Neural cell (in vitro differentiated cells): ENCODE measurements around the gene DCTD. TPM values are rescaled to one million over a fixed set of nuclear protein-coding genes. Genes with fewer than 3 reads are reported as not detected.

ENCODE experiments used
- H2AFZ ChIP-seq: fragments of 200-600, 300-800 bp; sonication (generic), shearing (Covaris generic); 2 replicates; pipeline ENCODE4 v1.6.0; 2014; ENCODE audit warnings: low read depth, mild to moderate bottlenecking, antibody characterized with exemption, low read length, moderate library complexity
- H3F3A ChIP-seq: fragments of 200-600 bp; shearing (Covaris generic); 2 replicates; pipeline ENCODE4 v1.6.1; 2016; ENCODE audit warnings: mild to moderate bottlenecking, moderate library complexity, mixed read lengths, antibody characterized with exemption, low read length; ENCODE audit not compliant: insufficient read depth, poor library complexity, severe bottlenecking
- H3K27ac ChIP-seq: fragments of 200-600, 300-800 bp; sonication (generic), shearing (Covaris generic); 2 replicates; pipeline ENCODE4 v1.5.1; 2014; ENCODE audit warnings: mild to moderate bottlenecking, low read length, moderate library complexity
- H3K27me3 ChIP-seq: fragments of 300-800, 200-600 bp; sonication (generic), shearing (Covaris generic); 2 replicates; pipeline ENCODE4 v1.6.0; 2014; ENCODE audit warnings: mild to moderate bottlenecking, low read depth, low read length, moderate library complexity; ENCODE audit not compliant: insufficient read depth
- H3K36me3 ChIP-seq: fragments of 300-800, 200-600 bp; sonication (generic), shearing (Covaris generic); 2 replicates; pipeline ENCODE4 v1.5.1; 2014; ENCODE audit warnings: mild to moderate bottlenecking, antibody characterized with exemption, low read length, moderate library complexity; ENCODE audit not compliant: insufficient read depth
- H3K4me2 ChIP-seq: fragments of 300-800, 200-600 bp; sonication (generic), shearing (Covaris generic); 2 replicates; pipeline ENCODE4 v1.6.0; 2014; ENCODE audit warnings: mild to moderate bottlenecking, low read length
- H3K4me3 ChIP-seq: fragments of 300-800, 200-600 bp; sonication (generic), shearing (Covaris generic); 2 replicates; pipeline ENCODE4 v1.5.1; 2014; ENCODE audit warnings: mild to moderate bottlenecking, low read length, moderate library complexity
- H3K79me2 ChIP-seq: fragments of 200-600 bp; shearing (Covaris generic); replicated peaks from 2 replicates; pipeline ENCODE4 v1.6.0; 2014; ENCODE audit warnings: mild to moderate bottlenecking, low read length, moderate library complexity; ENCODE audit not compliant: insufficient read depth
- H3K9ac ChIP-seq: fragments of 300-800, 200-600 bp; sonication (generic), shearing (Covaris generic); 2 replicates; pipeline ENCODE4 v1.6.1; 2016; ENCODE audit warnings: mild to moderate bottlenecking, low read length, mixed read lengths
- H3K9me2 ChIP-seq: fragments of 200-600 bp; shearing (Covaris generic); 2 replicates; pipeline ENCODE4 v1.6.1; 2016; ENCODE audit warnings: mild to moderate bottlenecking, low read length, mixed read lengths; ENCODE audit not compliant: insufficient read depth
- H3K9me3 ChIP-seq: fragments of 200-600, 300-800 bp; sonication (generic), shearing (Covaris generic); 2 replicates; pipeline ENCODE4 v1.6.1; 2016; ENCODE audit warnings: mild to moderate bottlenecking, mixed run types, low read length, moderate library complexity, mixed read lengths
- H4K20me1 ChIP-seq: fragments of 200-600 bp; shearing (Covaris generic); 2 replicates; pipeline ENCODE4 v1.6.1; 2016; ENCODE audit warnings: mild to moderate bottlenecking, mixed run types; ENCODE audit not compliant: insufficient read depth
- EP300 ChIP-seq: fragments of 450-650 bp; conservative IDR thresholded peaks from 2 replicates; pipeline ENCODE4 v1.6.1; 2014; ENCODE audit warnings: antibody characterized with exemption, mild to moderate bottlenecking, moderate library complexity; ENCODE audit not compliant: poor library complexity, severe bottlenecking
- EZH2 ChIP-seq: fragments of 200-600, 300-800 bp; shearing (Covaris generic), sonication (generic); IDR thresholded peaks from 2 replicates; pipeline ENCODE4 v1.6.1; 2014; ENCODE audit warnings: antibody characterized with exemption, low read length, borderline replicate concordance, mild to moderate bottlenecking; ENCODE audit not compliant: insufficient read depth, poor library complexity, severe bottlenecking
- MXI1 ChIP-seq: fragments of 450-650 bp; conservative IDR thresholded peaks from 2 replicates; pipeline ENCODE4 v1.6.1; 2014; ENCODE audit warnings: antibody characterized with exemption, mild to moderate bottlenecking; ENCODE audit not compliant: poor library complexity, severe bottlenecking
- POLR2AphosphoS5 ChIP-seq: IDR thresholded peaks from 2 replicates; pipeline ENCODE4 v1.6.1; 2012
- RAD21 ChIP-seq: fragments of 450-650 bp; conservative IDR thresholded peaks from 2 replicates; pipeline ENCODE4 v1.6.1; 2014; ENCODE audit warnings: antibody characterized with exemption, mild to moderate bottlenecking, moderate library complexity
- REST ChIP-seq: IDR thresholded peaks from 2 replicates; pipeline ENCODE4 v1.6.1; 2012; ENCODE audit warnings: borderline replicate concordance
- SMC3 ChIP-seq: fragments of 450-650 bp; conservative IDR thresholded peaks from 2 replicates; pipeline ENCODE4 v1.6.1; 2014; ENCODE audit warnings: antibody characterized with exemption, mild to moderate bottlenecking, moderate library complexity; ENCODE audit not compliant: poor library complexity
- TAF1 ChIP-seq: IDR thresholded peaks from 2 replicates; pipeline ENCODE4 v1.6.1; 2012; ENCODE audit warnings: low read depth
- polyA plus RNA-seq: library from polyadenylated mRNA; depleted of rRNA; stranded (reverse); fragments of >200 nt; gene quantifications from 2 replicates; pipeline ENCODE4 v1.2.3, GENCODE V29; 2014
- TF ChIP-seq, protein P1 (sequence below): fragments of 450-650 bp; IDR thresholded peaks from 2 replicates; pipeline ENCODE4 v1.5.1; 2014; ENCODE audit warnings: antibody characterized with exemption, mild to moderate bottlenecking, moderate library complexity; ENCODE audit not compliant: poor library complexity, severe bottlenecking

DCTD gene
- polyA plus RNA-seq, 1 donor from 2014 or later = 26.4 TPM

DNA sequence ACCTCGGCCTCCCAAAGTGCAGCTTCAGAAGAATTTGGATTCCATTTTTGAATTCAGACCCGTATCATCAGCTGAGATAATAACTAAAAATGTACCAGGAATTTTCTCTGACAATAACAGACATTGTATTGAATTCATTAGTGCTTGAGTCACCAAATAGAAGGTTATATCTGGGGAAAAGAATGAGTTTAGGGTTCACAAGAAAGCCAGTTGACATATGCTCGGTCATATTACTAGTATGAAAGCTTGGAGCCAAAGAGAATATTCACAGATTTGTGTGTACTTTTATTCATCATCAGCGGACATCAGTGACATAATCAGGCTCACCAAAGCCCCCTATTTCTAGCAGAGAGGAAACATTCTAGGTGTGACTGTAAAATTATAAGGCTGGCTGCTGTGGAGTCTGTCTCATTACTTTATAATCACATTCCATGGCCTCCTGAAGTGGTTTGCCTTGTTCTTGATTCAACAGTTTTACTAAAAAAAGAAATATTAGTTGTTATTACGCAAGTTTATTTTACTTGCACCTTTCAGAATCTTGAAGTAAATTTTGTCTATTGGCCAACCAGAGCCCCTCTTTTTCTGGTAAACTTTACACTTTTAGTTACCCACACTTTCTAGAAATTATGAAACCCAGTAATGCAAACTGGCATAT is 14.6 kb upstream of the DCTD start:
- Histone ChIP-seq H3K36me3 (no peaks in the 10 kb centered on the region), H3K9me3 (no peaks in the 10 kb centered on the region), H3K9me2 (no peaks in the 10 kb centered on the region), H3K27me3 (no peaks in the 10 kb centered on the region), H4K20me1 (no peaks in the 10 kb centered on the region), H3K9ac (no peak overlapping the region), H3F3A (no peaks in the 10 kb centered on the region), H2AFZ (no peak overlapping the region), H3K4me3 (no peak overlapping the region), H3K79me2 (no peaks in the 10 kb centered on the region), H3K4me2 (no peak overlapping the region), H3K27ac (no peak overlapping the region)
- TF ChIP-seq REST (no peak), MXI1 (no peak), POLR2AphosphoS5 (no peak), RAD21 (no peak), TAF1 (no peak), EP300 (no peak), EZH2 (no peak), SMC3 (no peak)
- TF ChIP-seq, protein P1, sequence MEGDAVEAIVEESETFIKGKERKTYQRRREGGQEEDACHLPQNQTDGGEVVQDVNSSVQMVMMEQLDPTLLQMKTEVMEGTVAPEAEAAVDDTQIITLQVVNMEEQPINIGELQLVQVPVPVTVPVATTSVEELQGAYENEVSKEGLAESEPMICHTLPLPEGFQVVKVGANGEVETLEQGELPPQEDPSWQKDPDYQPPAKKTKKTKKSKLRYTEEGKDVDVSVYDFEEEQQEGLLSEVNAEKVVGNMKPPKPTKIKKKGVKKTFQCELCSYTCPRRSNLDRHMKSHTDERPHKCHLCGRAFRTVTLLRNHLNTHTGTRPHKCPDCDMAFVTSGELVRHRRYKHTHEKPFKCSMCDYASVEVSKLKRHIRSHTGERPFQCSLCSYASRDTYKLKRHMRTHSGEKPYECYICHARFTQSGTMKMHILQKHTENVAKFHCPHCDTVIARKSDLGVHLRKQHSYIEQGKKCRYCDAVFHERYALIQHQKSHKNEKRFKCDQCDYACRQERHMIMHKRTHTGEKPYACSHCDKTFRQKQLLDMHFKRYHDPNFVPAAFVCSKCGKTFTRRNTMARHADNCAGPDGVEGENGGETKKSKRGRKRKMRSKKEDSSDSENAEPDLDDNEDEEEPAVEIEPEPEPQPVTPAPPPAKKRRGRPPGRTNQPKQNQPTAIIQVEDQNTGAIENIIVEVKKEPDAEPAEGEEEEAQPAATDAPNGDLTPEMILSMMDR = no peak

DNA sequence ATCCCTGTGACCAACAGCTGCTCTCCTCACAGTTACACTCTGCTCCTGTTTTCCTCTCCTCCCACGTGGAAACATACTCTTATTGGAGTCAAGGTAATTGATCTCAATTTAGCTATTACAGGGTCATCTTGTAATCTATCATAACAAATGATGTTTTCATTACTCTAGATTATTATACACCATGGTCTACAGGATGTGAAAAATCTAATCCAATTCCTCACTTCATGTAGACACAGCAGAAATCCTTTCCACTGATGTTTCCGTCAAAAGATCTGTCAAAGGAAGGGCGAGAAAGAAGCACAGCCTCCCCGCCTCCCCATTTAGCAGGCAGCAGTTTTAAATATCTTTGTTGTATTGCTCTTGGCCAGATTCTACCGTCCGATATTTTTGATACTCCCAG is 13.7 kb upstream of the DCTD start:
- Histone ChIP-seq H3K9me2 (no peaks in the 10 kb centered on the region), H3K9me3 (no peaks in the 10 kb centered on the region), H3F3A (no peaks in the 10 kb centered on the region), H3K4me3 (no peak overlapping the region), H3K9ac (no peak overlapping the region), H3K79me2 (no peaks in the 10 kb centered on the region), H2AFZ (no peak overlapping the region), H3K36me3 (no peaks in the 10 kb centered on the region), H3K27ac (no peak overlapping the region), H3K4me2 (no peak overlapping the region), H4K20me1 (no peaks in the 10 kb centered on the region), H3K27me3 (no peaks in the 10 kb centered on the region)
- TF ChIP-seq, protein P1 = no peak
- TF ChIP-seq POLR2AphosphoS5 = no peak
- no peak for TF ChIP-seq MXI1
- no peak for TF ChIP-seq REST
- TF ChIP-seq TAF1 = no peak
- no peak for TF ChIP-seq EP300
- TF ChIP-seq SMC3 = no peak
- no peak for TF ChIP-seq RAD21
- TF ChIP-seq EZH2 = no peak
